Mucosa of descending colon (tissue), 3 donors: ENCODE data around the gene FLVCR2. TPM values are rescaled to one million over a fixed set of nuclear protein-coding genes. Genes with fewer than 3 reads are reported as not detected.

Experiments used
- ATAC-seq: fragments of 200-7000 bp; cut with Tn5 transposase; one replicate; pipeline ENCODE4 v1.9.1; 2020; ENCODE audit warnings: mild to moderate bottlenecking, moderate library complexity
- DNase-seq, 3 donors: peaks; one replicate each; pipeline ENCODE4 v3.0.0-alpha.2; 2020
- H3K36me3 ChIP-seq: fragments of 200-600 bp; one replicate; pipeline ENCODE4 v1.8.0; 2021; ENCODE audit warnings: low read depth, mild to moderate bottlenecking
- H3K4me1 ChIP-seq: fragments of 200-600 bp; one replicate; pipeline ENCODE4 v1.8.0; 2021; ENCODE audit warnings: low read depth, mild to moderate bottlenecking
- H3K4me3 ChIP-seq: fragments of 200-600 bp; one replicate; pipeline ENCODE4 v1.8.0; 2021; ENCODE audit warnings: mild to moderate bottlenecking
- H3K9me3 ChIP-seq: fragments of 200-600 bp; one replicate; pipeline ENCODE4 v1.8.0; 2021; ENCODE audit warnings: mild to moderate bottlenecking
- intact Hi-C, 2 donors: fragments of 100-400 bp; cut with DNase I in 1 of 2; cut with micrococcal nuclease in 1 of 2; formaldehyde crosslinking; loops; one replicate each; pipeline versions ENCODE4 v1.11.0 to v1.11.1; 2022; cut with DNase I, micrococcal nuclease
- total RNA-seq, 3 donors: library from RNA; stranded (reverse); fragmentation: NEBNext Ultra II Directional in 2 of 3; extraction: Animal tissue kit (Norgen Biotek cat#: 25700) in 2 of 3; gene quantifications; one replicate each; pipeline versions ENCODE4 v1.2.1 to v1.2.4, GENCODE V29; 2021 to 2023
- TF ChIP-seq, protein P1 (sequence below): fragments of 200-600 bp; IDR thresholded peaks from one replicate; pipeline ENCODE4 v1.8.0; 2022; ENCODE audit warnings: antibody characterized with exemption, mild to moderate bottlenecking
- donor health status: DM: no; HTN: no; CAD: no; lungs with moderate emphysema.
- donor health status: DM: no; HTN: no; CAD: no.
- donor health status: DM: no; HTN: yes; CAD: no.

Gene FLVCR2
- total RNA-seq, 3 donors from 2014 or later = 19.2 to 37.5 (median 35.3) TPM

DNA sequence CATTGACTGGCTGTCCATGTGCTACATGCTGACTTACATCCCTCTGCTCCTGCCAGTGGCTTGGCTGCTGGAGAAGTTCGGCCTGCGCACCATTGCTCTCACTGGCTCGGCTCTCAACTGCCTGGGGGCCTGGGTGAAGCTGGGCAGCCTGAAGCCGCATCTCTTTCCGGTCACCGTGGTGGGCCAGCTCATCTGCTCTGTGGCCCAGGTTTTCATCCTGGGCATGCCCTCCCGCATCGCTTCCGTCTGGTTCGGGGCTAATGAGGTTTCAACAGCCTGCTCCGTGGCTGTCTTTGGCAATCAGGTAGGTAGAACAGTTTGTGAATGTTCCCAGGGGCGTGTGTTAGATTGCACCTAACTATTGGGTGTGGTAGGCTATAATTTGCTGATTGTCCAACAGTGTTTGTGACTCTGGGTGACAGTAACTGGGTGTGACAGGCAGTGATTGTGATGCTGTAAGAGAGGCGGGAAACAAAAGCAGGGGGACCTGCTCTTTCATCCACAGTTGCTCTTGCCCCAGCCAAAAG, 981 bp downstream of the FLVCR2 start:
- H3K4me1 ChIP-seq = peaks cover 21% of the 10 kb centered on the region
- H3K36me3 ChIP-seq = no peaks in the 10 kb centered on the region
- DNase-seq = peak; percentile 62 to 69 (median 62)
- H3K9me3 ChIP-seq = no peaks in the 10 kb centered on the region
- ATAC-seq = peak; percentile 87
- TF ChIP-seq, protein P1, sequence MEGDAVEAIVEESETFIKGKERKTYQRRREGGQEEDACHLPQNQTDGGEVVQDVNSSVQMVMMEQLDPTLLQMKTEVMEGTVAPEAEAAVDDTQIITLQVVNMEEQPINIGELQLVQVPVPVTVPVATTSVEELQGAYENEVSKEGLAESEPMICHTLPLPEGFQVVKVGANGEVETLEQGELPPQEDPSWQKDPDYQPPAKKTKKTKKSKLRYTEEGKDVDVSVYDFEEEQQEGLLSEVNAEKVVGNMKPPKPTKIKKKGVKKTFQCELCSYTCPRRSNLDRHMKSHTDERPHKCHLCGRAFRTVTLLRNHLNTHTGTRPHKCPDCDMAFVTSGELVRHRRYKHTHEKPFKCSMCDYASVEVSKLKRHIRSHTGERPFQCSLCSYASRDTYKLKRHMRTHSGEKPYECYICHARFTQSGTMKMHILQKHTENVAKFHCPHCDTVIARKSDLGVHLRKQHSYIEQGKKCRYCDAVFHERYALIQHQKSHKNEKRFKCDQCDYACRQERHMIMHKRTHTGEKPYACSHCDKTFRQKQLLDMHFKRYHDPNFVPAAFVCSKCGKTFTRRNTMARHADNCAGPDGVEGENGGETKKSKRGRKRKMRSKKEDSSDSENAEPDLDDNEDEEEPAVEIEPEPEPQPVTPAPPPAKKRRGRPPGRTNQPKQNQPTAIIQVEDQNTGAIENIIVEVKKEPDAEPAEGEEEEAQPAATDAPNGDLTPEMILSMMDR = no peak
- H3K4me3 ChIP-seq = peak overlapping the region; percentile 18
- intact Hi-C loops = loop anchor here in 1 of 2 donors (5.0 kb wide), 1 partner anchor 73 kb away; no protein-coding TSS in a partner anchor

DNA sequence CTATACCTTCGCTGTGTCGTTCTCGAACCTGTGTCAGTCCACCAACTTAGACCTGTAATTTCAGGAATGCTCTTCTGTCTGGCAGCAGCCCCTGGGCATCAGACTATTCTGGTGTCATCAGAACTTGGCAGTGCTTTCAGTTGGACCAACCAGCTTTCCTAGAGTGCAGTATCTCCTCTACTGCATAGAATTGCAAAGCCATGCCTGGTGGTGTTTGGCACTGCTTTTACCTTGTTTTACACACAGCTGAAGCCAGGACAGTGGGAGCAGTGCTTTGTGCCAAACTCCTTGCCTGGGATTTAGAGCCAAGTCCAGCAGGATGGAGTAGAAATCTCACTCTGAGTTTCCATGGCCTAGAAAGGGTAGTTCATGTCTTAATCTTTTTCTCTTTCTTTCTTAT, 1.5 kb downstream of the FLVCR2 start:
- Histone ChIP-seq H3K4me3 (no peak overlapping the region), H3K36me3 (no peaks in the 10 kb centered on the region), H3K4me1 (peaks cover 21% of the 10 kb centered on the region), H3K9me3 (no peaks in the 10 kb centered on the region)
- ATAC-seq = no peak
- TF ChIP-seq, protein P1 = no peak
- no peak for DNase-seq
- intact Hi-C loops = loop anchor here in 1 of 2 donors (5.0 kb wide), 1 partner anchor 72 kb away; no protein-coding TSS in a partner anchor

DNA sequence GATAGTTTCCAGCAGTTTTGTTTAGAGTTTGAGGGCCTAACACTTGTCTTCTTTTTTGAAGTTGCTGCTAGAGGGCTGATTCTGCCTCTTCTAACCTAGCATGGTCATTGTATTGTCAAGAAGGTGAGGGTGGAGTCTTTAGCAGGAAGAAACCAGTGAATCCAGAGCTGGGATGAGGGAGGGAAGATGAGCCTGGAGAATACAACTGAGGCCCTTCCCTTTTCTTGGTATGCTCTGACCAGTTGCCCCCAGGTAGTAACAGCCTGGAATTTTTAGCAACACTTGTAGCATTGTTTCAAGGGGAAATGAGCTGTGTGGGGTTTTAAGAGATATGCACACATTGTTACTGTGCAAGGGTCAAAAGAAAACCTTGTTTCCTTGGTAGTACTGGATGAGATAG, 9.0 kb downstream of the FLVCR2 start:
- TF ChIP-seq, protein P1 = no peak
- intact Hi-C loops = no loop called here
- ATAC-seq (no peak), DNase-seq (no peak)
- no peak overlapping the region for H3K4me3 ChIP-seq
- no peaks in the 10 kb centered on the region for H3K9me3 ChIP-seq
- H3K36me3 ChIP-seq = no peaks in the 10 kb centered on the region
- H3K4me1 ChIP-seq = no peaks in the 10 kb centered on the region

DNA sequence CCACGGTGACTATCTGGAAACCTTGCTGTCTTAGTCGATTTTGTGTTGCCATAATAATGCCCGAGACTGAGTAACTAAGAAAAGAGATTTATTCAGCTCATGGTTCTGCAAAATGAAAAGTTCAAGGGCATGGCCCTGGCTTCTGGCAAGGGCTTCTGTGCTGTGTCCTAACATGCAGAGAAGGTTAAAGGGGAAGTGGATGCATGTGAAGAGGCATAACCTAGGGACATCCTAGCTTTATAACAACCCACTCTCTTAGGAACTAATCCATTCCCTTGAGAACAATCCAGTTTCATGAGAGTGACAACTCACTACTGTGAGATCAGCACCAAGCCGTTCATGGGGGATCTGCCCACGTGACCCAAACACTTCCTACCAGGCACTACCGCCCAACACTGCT, 11.5 kb downstream of the FLVCR2 start:
- ATAC-seq = no peak

DNA sequence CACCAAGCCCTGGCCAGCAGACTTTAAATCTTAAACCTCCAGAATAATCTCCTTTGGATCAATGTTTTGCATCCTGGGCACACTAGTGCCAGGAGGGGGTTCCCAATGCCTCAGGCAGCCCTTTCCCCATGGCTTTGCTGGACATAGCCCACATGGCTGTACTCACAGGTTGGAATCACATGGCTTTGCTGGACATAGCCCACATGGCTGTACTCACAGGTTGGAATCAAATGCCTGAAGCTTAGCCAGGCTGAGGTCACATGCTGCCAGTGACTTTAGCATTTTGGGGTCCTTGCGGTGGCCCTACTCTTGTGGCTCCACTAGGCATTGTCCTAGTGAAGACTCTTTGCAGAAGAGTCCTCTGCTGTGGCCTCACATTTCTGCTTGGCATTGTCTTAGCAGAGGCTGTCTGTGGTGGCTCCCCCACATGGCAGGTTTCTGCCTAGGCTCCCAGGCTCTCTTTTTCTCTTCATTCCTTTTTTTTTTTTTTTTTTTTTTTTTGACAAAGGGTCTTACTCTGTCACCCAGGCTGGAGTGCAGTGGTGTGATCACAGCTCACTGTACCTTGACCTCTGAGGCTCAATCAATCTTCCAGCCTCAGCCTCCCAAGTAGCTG, 13.0 kb downstream of the FLVCR2 start:
- TF ChIP-seq, protein P1 = no peak
- ATAC-seq (no peak), DNase-seq (no peak)
- intact Hi-C loops = no loop called here
- Histone ChIP-seq H3K4me3 (no peak overlapping the region), H3K4me1 (no peaks in the 10 kb centered on the region), H3K9me3 (no peaks in the 10 kb centered on the region), H3K36me3 (no peaks in the 10 kb centered on the region)

More for the DNA sequence above, 11.5 kb downstream of the FLVCR2 start:
- DNase-seq = no peak
- Histone ChIP-seq H3K36me3 (no peaks in the 10 kb centered on the region), H3K4me1 (no peaks in the 10 kb centered on the region), H3K4me3 (no peak overlapping the region), H3K9me3 (no peaks in the 10 kb centered on the region)
- intact Hi-C loops = no loop called here
- TF ChIP-seq, protein P1 = no peak
